ENCODE results near the gene FSIP1.
A peak's percentile ranks its signal among the peaks of the same experiment; 100 is the strongest.

FSIP1 gene

GRCh38 chr15:39803016-39803415, 20.4 kb upstream of the FSIP1 start:
- no peak for TF ChIP-seq CTCF (IDR thresholded peaks at IDR 0.05; ENCODE audit: insufficient read depth, low read length, missing control alignments)
- no peak overlapping the region for H3K4me3 ChIP-seq (ENCODE audit: low read depth, low read length)
- DNase-seq (ENCODE audit: low read depth, low spot score) = no peak
- ChIA-PET POLR2A (no interaction called here), CTCF (interaction anchor here (0.7 to 1.5 kb wide), 5 partner anchors 9 to 100 kb away, joined by 3 to 4 read pairs (median 3); no protein-coding TSS in a partner anchor)

- no peak overlapping the region for H3K4me3 ChIP-seq (ENCODE audit: low read depth, low read length)
- no peak for DNase-seq (ENCODE audit: low read depth, low spot score)
- ChIA-PET POLR2A (no interaction called here), CTCF (interaction anchor here (1.1 to 6.1 kb wide), 4 partner anchors 7 to 175 kb away, joined by 3 to 32 read pairs (median 5); no protein-coding TSS in a partner anchor)
- TF ChIP-seq CTCF (IDR thresholded peaks at IDR 0.05; ENCODE audit: insufficient read depth, low read length, missing control alignments) = peak; percentile 36
Measured at GRCh38 chr15:39801641-39802309, 19.1 kb upstream of the FSIP1 start.

GRCh38 chr15:39799552-39800011, 16.9 kb upstream of the FSIP1 start:
- ChIA-PET POLR2A (no interaction called here), CTCF (interaction anchor here (1.0 to 6.1 kb wide), 4 partner anchors 11 to 177 kb away, joined by 3 to 32 read pairs (median 4); no protein-coding TSS in a partner anchor)
- TF ChIP-seq CTCF (IDR thresholded peaks at IDR 0.05; ENCODE audit: insufficient read depth, low read length, missing control alignments) = no peak
- no peak overlapping the region for H3K4me3 ChIP-seq (ENCODE audit: low read depth, low read length)
- DNase-seq (ENCODE audit: low read depth, low spot score) = no peak

DNA sequence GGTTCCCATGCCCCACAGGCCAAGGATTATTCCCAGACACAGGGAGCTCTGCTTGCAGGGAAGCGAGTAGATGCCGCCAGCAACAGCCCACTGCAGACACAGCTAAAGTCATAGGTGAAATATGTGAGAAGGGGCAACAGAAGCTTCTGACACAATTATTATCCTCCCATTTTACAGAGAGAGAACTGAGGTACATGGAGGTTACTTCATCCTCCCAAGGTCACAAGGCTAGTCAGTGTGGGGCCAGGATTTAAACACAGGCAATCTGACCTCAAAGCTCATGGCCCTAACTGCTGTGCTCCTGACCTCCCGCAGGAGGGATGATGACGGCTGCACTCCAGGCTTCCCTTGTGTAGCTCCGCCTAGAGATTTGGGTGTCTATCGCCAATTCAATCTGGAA, 15.7 kb upstream of the FSIP1 start:
- ChIA-PET CTCF (interaction anchor here (0.6 to 6.1 kb wide), 5 partner anchors 8 to 226 kb away, joined by 3 to 32 read pairs (median 4); no protein-coding TSS in a partner anchor), POLR2A (no interaction called here)
- no peak for TF ChIP-seq CTCF (IDR thresholded peaks at IDR 0.05; ENCODE audit: insufficient read depth, low read length, missing control alignments)
- DNase-seq (ENCODE audit: low read depth, low spot score) = no peak
- H3K4me3 ChIP-seq (ENCODE audit: low read depth, low read length) = no peak overlapping the region

DNA sequence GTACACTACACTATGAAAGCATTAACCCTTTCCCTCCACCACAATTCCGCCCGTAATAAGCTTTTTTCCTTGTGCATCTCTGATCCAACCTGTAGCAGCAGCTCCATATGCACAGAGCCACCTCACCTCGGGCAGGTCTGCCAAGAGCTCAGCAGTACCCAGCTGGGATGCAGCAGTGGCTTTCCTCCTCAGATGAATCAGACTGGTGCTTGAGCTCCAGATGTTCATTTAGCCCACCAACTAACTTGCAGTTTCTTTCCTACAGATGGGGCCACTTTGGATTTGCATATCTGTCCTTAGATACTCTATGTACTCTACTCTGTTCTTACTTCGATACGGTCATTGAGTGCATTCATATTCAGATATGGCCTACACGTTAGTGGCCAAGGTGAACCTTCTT, 14.8 kb upstream of the FSIP1 start:
- CTCF ChIA-PET = interaction anchor here (1.4 to 6.1 kb wide), 4 partner anchors 9 to 111 kb away, joined by 3 to 32 read pairs (median 4); no protein-coding TSS in a partner anchor
- no peak overlapping the region for H3K4me3 ChIP-seq (ENCODE audit: low read depth, low read length)
- POLR2A ChIA-PET = no interaction called here
- DNase-seq (ENCODE audit: low read depth, low spot score) = no peak
- TF ChIP-seq CTCF (IDR thresholded peaks at IDR 0.05; ENCODE audit: insufficient read depth, low read length, missing control alignments) = no peak

DNA sequence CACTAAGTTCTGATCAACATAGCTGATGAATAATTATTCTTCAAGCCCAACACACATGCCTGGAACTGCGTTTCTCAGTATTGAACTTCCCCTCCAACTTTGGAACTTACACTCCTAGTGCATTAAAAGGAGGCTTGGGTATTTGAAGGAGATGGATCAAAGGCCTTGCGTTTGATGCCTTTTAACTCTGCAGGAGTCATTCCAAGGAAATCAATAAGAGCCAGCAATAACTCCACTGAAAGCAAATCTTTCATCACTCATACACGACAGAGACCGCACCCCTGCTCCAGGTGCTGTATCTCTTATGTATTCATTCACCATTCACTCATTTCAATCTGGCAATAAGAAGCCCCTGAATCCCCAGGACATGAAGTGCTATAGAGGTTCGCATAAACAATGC, 14.0 kb upstream of the FSIP1 start:
- CTCF ChIA-PET = interaction anchor here (1.1 to 6.1 kb wide), 4 partner anchors 8 to 78 kb away, joined by 4 to 32 read pairs (median 4); no protein-coding TSS in a partner anchor

More for the DNA sequence above, 14.0 kb upstream of the FSIP1 start:
- no peak for TF ChIP-seq CTCF (IDR thresholded peaks at IDR 0.05; ENCODE audit: insufficient read depth, low read length, missing control alignments)
- H3K4me3 ChIP-seq (ENCODE audit: low read depth, low read length) = no peak overlapping the region
- POLR2A ChIA-PET = no interaction called here
- no peak for DNase-seq (ENCODE audit: low read depth, low spot score)
